Measurements from ENCODE around the gene RAB40C. TPM values are rescaled to one million over a fixed set of nuclear protein-coding genes. Genes with fewer than 3 reads are reported as not detected.

Gene RAB40C
- total RNA-seq, 1 experiment from 2014 or later, result 13.3 TPM

DNA sequence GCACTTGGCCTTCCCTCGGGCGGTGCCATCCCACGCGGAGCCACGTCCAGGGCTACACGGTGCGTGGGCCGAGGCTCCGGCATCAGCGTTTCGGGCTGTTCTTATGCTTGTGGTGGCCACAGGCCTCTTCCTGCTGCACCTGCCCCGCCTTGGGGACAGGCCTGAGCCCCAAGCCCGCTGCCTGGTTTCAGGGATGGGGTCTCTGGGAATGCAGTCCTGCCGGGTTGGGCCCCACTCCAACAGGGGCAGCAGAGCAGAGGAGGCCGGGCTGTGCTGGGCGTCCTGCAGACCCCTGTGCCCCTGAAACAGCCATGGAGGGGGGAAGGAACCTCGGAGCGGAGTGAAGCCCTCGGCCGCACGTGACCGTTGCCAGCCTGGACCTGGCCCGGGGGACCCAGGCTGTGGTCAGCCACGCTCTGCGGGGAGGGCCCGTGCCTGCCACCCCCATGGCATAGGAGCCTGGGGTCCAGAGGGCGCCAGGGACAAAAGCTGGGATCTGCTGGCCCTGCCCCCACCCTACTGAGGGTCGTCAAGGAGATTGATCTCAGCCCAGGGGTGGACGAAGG lies 40.5 kb downstream of the RAB40C start:
- no peak for DNase-seq (ENCODE audit: low read depth)

GRCh38 chr16:630815-631405 lies 41.0 kb downstream of the RAB40C start, which contains the start of gene WFIKKN1:
Gene WFIKKN1 (plus strand): TSS chr16:630985. CDS start chr16:631254, 269 bp downstream.
- DNase-seq (ENCODE audit: low read depth), result no peak

GRCh38 chr16:631808-632358 lies 42.0 kb downstream of the RAB40C start:
- no peak for DNase-seq (ENCODE audit: low read depth)

GRCh38 chr16:632486-633335 lies 42.8 kb downstream of the RAB40C start:
- no peak for DNase-seq (ENCODE audit: low read depth)

DNA sequence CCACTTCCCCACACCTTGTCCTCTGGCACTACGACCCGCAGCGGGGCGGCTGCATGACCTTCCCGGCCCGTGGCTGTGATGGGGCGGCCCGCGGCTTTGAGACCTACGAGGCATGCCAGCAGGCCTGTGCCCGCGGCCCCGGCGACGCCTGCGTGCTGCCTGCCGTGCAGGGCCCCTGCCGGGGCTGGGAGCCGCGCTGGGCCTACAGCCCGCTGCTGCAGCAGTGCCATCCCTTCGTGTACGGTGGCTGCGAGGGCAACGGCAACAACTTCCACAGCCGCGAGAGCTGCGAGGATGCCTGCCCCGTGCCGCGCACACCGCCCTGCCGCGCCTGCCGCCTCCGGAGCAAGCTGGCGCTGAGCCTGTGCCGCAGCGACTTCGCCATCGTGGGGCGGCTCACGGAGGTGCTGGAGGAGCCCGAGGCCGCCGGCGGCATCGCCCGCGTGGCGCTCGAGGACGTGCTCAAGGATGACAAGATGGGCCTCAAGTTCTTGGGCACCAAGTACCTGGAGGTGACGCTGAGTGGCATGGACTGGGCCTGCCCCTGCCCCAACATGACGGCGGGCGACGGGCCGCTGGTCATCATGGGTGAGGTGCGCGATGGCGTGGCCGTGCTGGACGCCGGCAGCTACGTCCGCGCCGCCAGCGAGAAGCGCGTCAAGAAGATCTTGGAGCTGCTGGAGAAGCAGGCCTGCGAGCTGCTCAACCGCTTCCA lies 43.6 kb downstream of the RAB40C start:
- no peak for DNase-seq (ENCODE audit: low read depth)

GRCh38 chr16:634051-634670 lies 44.3 kb downstream of the RAB40C start:
- DNase-seq (ENCODE audit: low read depth), result no peak

GRCh38 chr16:634996-635395 lies 45.1 kb downstream of the RAB40C start:
- DNase-seq (ENCODE audit: low read depth), result no peak

DNA sequence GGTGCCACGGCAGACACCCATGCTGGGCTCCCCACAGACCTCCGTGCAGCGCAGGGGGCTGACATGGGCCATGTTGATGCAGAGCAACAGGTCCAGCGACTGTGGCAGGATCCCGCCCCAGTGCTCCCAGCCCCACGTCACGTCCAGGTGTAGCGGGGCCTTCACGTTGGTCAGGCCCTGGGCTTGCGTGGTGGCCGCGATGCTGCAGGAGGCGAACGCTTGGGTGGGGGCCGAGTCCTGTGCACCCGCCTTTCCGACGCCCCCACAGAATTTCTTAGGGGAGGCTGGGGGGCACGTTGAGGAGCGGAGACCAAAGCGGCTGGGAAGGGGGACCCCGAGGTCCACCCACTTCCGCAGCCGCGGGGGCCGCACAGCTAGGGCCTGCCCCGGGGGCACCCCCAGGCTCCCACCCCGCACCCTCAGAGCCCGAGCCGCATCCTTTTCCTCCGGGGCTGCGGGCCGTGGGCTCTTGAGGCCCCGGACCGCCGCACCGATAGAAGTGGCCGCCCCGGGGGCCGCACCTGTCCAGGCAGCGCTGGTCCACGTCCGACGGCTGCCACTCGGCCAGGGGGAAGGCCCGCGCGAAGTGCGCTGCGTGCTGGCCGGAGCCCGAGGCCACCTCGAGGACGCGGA lies 45.8 kb downstream of the RAB40C start:
- DNase-seq (ENCODE audit: low read depth), result no peak

- peak; percentile 92 for DNase-seq (ENCODE audit: low read depth)
Observed at GRCh38 chr16:636206-637080, 46.6 kb downstream of the RAB40C start, which contains the start of gene METTL26. Gene METTL26 (minus strand): TSS chr16:636305. CDS start chr16:636290, 15 bp downstream.

DNA sequence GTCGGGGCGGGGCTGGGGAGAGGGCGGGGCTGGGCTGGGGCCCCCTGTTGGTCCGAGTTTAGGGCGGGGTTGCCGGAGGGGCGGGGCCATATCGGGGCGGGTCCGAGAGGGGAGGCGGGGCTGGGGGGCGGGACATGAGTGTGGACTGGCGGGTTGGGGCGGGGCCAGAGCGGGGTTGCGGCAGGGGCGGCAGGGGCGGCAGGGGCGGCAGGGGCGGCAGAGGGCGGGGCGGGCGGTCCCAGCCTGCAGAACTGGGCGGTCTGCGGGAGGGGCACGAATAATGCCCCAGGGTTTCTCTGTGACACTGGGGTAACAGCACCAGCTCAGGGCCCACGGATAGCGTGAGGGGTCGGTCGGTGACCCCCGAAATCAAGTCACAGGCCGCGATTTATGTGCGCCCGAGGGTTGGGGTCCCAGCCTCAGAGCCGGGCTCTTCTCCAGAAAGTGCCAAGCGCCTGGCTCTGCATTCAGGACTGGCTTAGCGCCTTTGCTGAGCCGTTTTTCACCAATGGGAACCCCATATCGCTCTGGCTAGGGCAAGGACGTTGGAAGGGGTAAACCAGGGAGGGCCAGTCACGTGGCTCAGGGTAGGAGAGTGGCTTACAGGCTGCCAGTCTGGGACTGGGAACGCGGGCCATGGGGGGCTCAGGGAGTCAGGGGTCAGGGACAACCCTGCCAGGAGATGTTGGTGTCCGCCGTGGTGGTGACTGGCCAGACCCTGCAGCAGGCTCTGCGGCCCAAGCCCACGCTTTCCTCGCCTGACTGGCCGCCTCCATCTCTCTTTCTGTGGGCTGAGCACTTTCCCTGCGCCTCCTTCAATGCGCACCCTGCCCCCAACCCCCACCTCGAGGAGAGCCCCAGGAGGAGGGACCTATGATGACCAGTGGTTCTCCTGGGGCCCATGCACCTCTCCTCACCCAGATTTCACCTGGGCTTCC lies 47.5 kb downstream of the RAB40C start:
- peak; percentile 82 for DNase-seq (ENCODE audit: low read depth)

GRCh38 chr16:638034-638543 lies 48.2 kb downstream of the RAB40C start:
- no peak for DNase-seq (ENCODE audit: low read depth)

- DNase-seq (ENCODE audit: low read depth), result no peak
Observed at GRCh38 chr16:638836-639235, 49.0 kb downstream of the RAB40C start.

GRCh38 chr16:640614-641013 lies 50.7 kb downstream of the RAB40C start:
- no peak for DNase-seq (ENCODE audit: low read depth)

- DNase-seq (ENCODE audit: low read depth), result peak; percentile 71
Observed at GRCh38 chr16:641326-642188, 51.7 kb downstream of the RAB40C start, which contains the start of gene MCRIP2. Gene MCRIP2 (plus strand): TSS chr16:641828. CDS start chr16:641992, 164 bp downstream.

DNA sequence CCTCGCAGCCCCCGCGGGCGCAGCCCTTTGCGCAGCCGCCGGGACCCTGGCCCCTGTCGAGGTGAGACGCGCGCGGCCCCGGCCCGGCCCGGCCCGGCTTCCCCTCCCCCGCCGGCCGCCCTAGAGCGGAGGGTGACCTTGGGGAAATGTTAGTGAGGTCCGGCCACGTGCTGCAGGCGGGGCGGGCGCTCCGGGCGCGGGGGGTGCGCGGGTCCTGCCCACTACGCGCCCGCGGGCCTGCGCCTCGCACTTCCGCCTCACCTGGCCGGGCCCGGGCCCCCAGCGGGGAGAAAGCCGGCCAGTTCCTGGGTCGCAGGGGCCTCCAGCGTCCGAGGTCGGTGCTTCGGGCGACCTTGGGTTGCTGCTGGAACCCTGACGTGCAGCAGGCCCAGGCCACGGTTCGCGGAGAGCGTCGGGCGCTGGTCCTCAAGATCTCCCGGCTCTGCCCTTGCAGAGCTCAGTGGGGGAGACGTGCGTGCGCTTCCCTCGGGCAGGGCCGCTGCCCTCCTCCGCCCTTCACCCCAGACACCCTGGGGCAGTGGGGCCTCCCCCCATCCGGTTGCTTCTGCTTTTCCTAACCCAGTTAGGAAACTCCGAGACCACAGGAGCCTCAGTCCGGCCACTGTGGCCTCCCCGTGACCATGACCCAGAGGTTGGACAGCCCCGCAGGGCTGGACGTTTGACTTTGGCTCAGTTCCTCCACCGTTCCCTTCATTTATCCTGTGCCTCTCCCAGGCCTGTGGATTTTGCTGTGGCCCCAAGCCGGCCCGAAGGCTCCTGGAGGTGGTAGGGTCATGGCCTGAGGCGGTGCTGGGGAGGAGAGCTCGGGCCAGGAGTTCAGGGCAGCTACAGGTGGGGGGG lies 52.6 kb downstream of the RAB40C start:
- no peak for DNase-seq (ENCODE audit: low read depth)

DNA sequence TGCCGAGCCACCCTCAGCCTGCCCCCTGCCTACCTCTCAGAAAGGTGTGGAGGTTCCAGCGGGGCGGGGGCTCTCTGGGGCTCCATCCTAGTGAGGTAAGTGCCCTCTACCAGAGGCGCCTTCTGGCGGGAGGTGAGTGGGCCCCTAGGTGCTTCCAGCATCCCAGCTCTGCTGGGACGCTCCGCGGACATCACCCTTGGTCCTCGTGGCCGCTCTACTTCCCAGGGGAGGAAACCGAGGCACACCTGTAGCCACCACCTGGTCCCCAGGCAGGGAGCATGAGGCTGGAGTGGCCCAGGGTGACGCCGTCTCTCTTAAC lies 53.1 kb downstream of the RAB40C start:
- no peak for DNase-seq (ENCODE audit: low read depth)
